RKO (cell line): ENCODE data around the gene KRTAP12-1.

ENCODE experiments used
- DNase-seq: peaks from one replicate; pipeline ENCODE4 v3.0.0-alpha.2; 2016; ENCODE audit warnings: low spot score

The KRTAP12-1 gene

DNA sequence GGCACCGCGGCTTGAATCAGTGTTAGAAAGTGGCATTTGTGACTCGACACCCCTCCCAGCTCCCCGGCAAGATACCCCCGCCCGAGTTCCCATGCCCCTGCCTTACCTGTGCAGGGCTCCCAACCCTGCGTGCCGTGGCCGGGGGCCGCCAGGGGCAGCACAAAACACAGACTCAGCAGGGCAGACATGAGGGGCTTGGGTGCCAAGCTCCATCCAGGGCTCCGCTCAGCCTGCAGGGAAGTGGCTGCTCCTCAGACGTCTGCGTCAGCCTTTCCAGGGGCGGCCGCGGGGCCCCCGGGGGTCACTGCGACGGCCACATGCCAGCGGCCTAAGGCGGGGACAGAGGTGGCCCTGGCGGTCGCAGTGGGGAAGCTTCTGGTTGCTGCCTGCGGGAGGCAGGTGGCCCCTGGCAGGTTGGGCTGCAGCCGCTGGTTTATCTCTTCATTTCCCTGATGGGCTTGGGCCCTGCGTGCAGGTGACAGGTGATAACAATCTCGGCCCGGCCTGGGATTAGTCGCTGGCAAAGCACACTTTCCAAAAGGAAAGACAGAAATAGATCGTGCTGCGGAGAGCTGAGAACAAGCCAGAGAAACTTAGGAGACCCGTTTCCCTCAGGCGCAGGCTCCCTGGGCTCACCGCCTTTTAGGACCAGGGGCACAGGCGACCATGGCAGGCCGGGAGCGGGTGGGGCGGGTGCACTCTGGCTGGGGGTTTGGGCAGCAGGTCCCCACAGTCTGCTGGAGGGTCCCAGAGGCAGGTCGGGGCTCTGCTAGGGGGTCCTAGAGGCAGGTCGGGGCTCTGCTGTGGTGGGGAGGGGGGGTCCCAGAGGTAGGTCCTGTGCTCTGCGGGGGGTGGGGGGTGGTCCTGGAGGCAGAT is 29.6 kb upstream of the KRTAP12-1 start, which contains the start of gene TSPEAR:
TSS of gene TSPEAR (minus strand) at position 246 of the 876 bp plus-strand sequence. CDS start at position 188, 58 bp downstream.
- DNase-seq, result no peak

DNA sequence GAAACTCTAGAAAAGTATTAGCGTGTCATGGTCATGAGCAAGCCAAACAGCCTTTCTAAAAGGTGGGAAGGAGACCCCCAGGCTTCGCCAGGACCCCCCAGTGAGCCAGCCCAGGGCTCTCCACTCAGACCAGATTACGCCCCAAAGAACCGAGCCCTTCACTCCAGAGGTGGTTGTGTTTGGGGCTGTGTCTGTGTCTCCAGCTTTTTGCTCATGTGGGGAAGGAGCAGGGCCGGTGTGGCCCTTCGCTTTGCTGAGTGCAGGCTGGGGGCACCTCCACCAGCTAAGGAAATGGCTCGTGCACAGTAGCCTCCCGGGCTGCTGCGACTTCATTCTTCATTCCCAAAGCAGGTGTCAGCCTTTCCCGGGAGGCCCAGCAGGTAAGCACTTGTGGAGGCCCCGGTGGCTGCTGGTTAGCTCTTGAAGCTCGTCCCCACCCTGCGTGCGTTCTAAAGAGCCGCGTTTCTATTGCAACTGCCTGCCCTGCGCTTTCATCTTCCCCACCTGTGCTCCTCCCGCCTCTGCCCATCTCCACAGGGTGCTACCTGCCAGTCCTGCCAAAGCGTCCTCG is 28.9 kb upstream of the KRTAP12-1 start:
- no peak for DNase-seq

DNA sequence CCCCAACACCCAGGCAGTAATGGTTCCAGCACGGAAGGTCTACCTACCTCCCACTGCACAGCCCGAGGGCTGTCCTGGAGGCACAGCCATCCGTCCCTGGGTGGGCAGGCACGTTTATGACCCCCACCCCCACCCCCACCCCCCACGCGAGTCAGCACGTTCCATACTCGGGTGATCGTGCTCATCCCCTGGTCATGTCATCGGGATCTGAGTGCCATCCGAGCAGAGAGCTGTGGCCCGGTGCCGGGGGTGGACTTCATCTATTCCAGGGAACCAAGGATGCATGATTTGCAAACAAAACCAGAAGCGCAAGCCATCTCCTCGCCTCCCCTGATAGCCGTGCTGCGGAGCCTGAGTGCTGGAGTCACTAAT is 28.3 kb upstream of the KRTAP12-1 start:
- no peak for DNase-seq

DNA sequence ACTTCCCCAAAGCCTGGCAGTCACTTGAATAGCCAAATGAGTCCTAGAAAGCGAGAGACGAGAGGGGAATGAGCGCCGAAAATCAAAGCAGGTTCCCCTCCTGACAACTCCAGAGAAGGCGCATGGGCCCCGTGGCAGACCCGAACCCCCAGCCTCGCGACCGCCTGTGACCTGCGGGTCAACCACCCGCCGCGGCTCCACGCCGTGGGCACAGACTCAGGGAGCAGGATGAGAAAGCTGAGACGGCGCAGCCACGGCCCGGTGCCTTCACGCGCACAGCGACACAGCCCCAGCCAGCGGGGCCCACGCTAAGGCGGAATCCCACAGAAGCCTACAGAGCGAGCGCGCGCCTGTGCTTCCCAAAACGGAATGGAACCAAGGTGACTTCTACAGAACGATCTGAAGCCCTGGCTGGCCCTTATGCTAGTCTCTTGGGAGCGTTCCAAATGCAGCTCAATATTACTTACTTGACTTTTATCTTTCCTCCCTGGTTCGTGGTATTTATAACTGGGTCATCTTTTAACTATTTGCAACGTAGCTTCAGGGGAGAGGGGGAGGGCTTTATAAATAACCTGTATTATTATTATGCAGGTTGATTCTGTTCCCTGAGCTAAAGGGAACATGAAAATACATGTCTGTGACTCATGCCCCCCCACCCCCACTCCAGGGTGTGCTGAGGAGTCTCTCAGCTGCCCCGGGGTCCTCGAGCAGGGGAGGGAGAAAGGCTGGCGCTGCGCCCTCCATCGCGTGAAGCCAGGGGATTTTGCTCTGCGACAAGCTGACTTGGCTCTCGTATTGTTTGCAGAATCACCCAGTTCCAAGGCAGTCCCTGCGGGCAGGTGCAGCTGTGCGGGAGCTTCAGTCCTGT is 27.7 kb upstream of the KRTAP12-1 start:
- no peak for DNase-seq

DNA sequence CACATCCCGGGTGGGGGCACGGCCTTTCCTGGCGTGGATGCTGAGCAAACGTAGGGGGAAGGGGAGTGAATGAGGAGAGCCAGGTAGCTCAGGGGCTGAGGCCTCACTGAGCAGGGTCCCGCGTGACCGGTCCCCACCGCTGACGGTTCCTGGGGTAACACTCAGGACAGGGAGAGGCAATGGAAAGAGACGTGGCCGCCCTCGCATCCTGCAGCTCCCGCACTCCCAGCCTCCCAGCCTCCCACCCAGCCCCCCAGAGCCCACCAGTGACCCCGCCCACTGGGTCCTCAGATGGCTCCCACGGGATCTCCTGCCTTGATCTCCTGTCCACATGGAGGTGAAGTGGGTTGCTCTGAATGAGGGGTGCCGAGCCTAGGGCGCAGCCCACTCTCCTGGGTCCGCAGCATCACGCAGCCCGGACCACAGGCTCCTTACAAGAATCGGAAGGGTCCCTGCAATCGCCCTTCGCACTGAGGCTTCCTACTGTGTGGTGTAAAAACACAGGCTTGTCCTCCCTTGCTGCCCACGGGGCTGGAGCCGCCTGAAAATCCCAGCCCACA is 27.0 kb upstream of the KRTAP12-1 start:
- DNase-seq, result no peak

DNA sequence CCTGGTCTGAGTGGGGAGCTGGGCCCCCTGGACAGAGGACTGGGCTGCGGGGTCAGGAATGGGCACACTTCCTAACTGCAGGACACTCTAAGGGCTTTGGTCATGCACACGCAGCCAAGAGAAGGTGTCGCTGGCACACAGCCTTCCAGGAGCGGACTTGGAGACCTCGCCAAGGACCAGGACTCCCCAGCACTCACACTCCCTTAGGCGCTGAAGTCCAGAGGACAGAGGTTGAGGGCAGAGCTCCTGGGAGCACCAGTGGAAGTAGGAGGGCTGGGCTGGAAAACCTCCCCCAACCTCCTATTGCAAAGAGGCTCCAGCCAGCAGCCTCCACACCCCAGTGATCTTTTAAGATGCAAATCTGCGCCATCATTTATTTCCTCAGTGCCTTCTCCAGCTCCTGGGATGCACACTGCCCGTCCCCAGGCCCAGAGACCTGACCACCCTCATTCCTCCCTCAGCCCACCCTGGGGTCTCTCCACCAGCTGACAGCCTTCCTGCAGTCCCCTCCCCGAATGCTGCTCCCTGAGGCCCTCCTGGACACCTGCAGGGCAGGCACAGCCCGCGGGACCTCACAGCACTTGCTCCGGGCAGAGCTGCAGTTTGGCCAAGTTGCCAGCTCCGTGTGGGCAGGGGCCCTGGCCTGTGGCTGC is 26.4 kb upstream of the KRTAP12-1 start:
- no peak for DNase-seq

DNA sequence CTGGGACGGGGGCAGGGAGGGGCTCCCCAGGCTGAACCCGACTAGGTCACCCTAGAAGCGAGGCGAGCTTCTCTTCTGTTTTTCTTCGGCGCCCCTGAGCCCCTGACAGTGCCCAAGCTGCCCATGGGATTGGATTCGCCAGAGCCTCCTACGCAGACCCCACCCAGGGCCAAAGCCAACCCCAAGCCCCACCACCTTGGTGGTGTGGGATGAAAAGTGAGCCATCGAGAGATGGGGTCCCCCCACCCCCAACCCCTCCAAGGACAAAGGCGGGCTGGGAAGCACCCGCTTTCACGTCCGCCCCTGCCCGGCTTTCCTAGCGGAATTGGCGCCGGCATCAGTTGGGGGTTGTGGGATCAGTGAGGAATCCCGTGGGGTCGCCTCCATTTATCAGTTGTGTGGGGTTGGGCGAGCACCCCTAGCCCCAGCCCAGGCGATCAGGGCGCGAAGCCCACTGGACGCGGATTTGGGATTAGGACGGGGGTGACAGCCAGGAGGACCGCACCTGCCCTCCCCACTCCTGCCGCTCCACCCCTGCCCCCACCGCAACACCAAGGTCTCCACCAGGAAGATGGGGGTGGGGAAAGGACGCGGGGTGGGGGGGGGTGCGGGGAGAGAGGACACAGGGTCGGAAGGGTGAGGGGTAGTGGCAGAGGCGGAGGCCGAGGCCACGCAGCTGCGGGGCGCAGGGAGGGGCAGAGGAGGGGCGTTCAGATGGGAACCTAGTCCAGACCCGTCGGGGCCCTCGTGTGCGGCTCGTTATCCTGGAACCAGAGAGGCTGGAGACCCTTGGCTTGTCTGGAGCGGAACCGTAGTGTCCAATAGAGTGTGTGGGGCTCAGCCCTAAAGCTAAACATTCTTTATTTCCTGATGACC is 25.0 kb upstream of the KRTAP12-1 start:
- no peak for DNase-seq

DNA sequence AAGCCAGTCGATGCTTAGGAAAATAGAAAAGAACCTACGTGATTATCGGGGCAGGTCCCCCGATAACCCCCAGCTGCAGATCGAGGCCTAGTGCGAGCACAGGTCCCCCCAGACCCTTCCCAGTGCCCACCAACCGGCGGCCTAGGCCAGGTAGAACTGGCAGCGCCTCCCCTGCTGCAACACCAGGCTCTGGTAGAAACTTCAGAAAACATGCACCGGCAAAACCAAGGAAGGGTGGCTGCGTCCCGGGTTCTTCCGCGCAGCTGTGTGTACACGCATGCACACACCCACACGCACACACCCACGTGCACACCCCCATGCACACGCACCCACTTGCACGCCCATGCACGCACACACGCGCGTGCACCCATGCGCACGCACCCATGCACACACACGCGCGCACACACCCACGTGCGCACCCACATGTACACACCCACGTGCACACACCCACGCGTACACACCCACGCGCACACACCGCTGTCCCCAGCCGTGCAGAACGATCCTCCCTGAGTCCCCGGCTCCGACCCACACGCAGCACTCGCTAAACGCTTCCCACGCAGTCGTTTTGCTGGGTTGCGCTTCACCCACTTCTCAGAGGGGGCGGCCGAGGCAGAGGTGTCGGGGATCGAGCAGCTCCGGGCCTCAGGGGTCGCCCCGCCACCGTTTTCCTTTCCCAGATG is 24.2 kb upstream of the KRTAP12-1 start:
- no peak for DNase-seq

DNA sequence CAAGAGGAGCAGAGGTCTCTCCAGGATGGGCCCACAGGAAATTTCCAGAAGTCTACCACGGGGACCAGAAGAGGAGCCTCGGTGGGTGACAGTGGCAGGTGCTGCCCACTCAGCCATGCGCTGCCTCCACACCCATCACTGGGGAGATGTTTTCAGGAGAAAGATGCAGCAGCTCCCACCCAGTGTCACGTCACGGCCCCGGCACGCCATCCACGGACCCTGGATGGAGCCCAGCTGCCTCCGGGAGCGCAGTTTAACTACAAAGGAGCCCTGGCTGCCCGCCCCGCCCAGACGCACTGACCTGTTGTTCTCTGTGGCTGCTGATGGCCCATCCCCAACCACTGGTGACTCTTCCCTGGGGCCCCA is 22.7 kb upstream of the KRTAP12-1 start:
- DNase-seq, result no peak

DNA sequence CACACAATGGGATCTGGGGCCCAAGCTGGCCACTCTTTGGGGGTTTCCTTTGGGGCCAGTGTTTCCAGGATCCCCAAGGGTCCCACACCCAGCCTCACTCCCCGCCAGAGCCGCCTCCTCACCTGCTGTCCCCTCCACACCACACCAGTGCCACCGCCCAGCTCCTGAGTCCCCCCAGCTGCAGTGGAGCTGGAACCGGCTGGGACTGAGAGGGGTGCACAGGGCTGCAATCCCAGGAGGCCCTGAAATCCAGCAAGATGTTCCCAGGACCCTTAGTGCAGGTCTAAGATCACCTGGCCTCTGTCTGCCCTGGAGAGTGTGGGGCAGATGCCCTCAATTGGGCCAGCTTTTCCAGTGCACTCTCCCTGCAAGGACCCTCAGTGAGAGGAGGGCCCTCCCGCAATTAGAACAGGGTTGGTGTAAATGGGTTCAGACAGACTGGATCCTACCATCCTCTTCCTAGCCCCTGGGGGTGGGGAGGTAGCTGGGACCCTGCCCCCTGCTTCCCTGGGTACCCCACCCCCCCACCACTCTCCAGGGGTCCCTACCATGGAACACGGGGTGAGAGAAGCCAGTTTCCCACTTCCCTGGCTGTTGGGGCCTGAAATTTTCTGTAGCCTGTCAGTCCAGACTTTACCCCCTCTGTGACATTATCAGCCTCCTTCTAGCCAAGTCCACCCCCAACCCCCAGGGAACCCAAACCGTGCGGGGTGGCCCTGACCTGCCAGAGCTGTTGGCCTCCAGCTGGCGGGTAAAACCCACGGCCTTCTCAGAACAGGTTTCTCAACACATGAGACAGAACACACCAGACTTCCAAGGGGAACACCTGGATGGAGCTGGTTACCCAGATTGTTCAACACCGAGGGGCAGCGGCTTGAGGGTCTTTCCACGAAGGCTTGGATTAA is 22.0 kb upstream of the KRTAP12-1 start:
- no peak for DNase-seq

DNA sequence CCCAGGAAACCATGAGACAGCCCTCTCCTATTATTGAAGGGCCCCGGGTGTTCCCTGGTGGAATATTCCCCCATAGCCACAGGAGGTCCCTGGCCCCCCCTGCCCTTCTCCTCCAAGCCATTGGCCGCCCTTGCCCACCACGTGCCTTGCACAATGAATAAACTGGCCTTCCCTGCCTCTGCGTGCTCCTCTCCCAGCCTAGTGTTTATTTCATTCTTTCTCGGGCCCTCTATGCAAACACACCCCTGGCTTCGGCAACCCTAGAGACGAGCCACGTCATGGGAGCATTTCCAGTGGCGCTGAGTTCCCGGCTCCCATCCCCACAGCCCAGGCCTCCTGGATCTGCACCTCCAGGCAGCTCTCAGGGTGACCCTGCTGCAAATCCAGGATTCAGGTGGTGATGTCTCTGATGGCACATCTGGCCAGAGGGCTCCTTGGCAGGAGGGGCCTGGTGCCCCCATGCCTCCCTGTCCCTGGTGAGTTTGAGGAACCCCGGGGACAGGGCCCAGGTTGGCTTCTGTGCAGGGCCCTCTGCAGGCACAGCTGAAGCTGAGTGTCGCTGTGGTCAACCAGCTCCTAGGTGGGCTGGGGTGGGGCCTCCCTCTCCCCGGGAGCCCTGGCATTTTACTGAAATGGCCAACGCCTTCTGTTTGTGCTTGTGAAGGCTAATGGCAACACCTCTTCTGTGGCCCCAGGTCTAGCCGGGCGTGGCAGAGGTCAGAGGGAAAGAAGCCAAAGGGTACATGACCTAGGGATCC is 21.2 kb upstream of the KRTAP12-1 start:
- DNase-seq, result no peak

DNA sequence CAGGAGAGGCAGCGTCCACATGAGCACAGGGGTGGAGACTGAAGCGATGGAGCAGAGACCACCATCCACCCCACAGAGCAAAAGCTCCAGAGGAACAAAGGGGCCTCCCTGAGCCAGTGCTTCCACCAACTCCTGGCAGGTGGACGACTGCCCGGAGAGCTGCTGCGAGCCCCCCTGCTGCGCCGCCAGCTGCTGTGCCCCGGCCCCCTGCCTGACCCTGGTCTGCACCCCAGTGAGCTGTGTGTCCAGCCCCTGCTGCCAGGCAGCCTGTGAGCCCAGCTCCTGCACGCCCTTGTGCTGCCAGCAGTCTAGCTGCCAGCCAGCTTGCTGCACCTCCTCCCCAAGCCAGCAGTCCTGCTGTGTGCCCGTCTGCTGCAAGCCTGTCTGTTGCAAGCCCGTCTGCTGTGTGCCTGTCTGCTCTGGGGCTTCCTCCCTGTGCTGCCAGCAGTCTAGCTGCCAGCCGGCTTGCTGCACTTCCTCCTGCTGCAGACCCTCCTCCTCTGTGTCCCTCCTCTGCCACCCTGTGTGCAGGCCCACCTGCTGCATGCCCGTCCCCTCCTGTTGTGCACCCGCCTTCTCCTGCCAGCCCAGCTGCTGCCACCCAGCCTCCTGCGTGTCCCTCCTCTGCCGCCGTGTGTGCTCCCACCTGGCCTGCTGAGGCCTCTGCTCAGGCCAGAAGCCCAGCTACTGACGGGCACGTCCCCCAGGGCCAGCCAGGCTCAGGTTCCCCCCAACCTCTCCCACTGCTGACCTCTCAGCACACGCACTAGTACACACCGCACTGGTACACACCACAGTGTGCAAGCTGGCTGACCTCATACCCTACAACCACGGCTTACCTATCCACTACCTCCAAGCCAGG is 20.4 kb upstream of the KRTAP12-1 start:
- DNase-seq, result no peak

DNA sequence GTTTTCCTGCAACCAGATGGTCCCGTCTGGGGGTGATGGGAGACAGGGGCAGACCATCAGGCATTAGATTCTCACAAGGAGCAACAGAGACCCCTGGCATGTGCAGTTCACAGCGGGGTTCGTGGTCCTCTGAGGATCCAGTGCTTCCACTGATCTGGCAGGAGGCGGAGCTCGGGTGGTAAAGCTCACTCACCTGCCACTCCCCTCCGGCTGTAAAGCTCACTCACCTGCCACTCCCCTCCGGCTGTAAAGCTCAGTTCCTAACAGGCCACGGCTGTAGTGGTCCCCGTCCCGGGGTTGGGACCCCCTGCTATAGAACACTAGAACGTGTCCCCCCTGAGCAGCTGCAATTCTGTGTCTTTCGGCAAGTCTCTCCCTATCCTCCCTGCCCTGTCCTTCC is 19.6 kb upstream of the KRTAP12-1 start:
- no peak for DNase-seq

DNA sequence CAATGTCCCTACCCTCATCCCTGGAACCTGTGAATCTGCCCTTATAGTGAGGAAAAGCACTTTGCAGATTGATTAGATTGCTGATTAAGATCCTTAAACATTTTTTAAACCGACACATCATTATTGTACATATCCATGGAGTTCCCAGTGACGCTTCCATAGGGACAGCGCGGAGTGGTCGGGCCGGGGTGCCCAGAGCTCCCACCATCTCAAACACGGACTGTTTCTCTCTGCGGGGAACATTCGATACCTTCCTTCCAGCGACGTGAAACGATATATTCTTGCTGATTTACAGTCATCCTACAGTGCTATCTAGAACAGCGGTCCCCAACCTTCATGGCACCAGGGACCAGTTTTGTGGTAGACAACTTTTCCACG is 19.0 kb upstream of the KRTAP12-1 start:
- DNase-seq, result no peak

DNA sequence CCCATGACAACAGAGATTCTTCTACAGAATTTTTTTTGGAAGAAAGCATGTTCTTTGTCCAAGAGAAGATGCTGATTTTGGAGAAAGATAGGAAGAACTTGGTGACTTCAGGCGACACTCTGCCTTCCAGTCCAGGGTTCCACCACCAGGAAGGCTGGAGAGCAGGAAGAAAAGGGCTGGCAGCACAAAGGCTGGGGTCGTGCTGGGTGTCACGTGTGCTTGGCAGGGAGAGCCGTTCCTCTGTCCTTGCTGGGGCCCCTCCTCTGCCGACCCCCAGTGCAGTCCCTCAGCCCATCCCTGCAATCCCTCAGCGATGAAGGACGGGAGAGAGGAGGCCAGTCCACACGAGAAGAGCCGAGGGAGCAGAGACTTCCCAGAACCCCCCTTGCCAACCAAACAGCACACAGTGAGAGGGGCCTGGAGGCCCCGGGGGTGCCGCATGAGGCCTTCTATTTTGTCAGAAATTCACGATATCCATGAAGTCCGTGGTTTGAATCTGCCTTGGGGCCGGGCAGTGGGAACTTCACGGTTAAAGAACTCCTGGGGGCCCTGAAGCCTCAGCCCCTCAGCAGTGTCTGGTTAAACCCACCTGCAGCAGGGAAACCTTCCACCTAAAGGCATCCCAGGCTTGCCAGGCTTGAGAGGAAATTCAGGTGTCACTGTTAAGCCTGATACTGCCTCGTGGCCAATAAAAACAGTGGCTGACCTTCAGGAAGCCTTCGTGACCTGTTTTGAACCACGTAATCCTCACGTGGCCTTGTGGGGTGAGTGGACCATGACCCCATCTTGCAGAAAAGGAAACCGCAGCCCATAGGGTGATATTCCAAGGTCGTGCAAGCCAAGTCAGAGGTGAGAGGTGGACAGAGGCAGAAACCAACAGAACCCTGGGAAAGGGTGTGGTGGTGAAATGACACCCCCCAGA is 18.4 kb upstream of the KRTAP12-1 start:
- no peak for DNase-seq

DNA sequence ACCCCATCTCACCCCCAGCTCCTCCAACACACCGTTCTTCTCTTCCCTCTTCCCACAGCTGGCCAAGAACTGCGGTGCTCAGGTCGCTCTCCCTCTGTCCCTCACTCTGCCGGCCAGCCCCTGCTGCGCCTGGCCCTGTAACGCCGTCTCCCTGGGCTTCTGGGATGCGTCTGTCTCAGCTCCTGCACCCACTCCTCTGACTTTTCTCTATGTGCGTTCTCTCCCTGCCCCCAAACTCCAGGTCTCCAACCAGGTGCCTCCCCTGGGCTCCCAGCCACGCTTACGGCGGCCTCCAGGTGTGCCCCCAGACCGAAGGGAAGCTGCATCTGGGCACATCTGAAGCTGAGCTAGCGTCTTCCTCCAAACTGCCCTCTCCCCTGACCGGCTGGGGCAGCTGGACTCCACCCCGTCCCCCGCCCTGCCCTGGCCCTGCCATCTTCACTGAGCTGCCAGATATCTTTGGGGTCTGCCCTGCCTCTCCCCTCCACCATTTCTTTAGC is 17.6 kb upstream of the KRTAP12-1 start:
- no peak for DNase-seq
